GM21526 (cell line): ENCODE measurements around the gene SUCO.
"Not testable (repeated sequence)": the region's sequence is repeated elsewhere in the genome, so short reads cannot be mapped to it uniquely, and the experiment has no call there.

Source experiments
- ATAC-seq: cut with Tn5 transposase; IDR thresholded peaks from one replicate; pipeline ENCODE4 v1.9.1; 2021; ENCODE audit warnings: moderate library complexity; ENCODE audit not compliant: unreplicated experiment, low FRiP score

The SUCO gene

GRCh38 chr1:172532700-172533512, at the start of gene SUCO:
Gene SUCO, plus strand, starts transcription at chr1:172533150. Its CDS starts 286 bp downstream, at chr1:172533436.
- peak; percentile 84 for ATAC-seq

- no peak for ATAC-seq
Measured at GRCh38 chr1:172483448-172483847, 49.5 kb upstream of the SUCO start.

GRCh38 chr1:172484252-172484651, 48.7 kb upstream of the SUCO start:
- ATAC-seq, result no peak

- no peak for ATAC-seq
Measured at GRCh38 chr1:172485626-172486025, 47.3 kb upstream of the SUCO start.

GRCh38 chr1:172486805-172487454, 46.0 kb upstream of the SUCO start:
- ATAC-seq, result no peak

GRCh38 chr1:172487550-172487949, 45.4 kb upstream of the SUCO start:
- no peak for ATAC-seq

GRCh38 chr1:172488393-172488792, 44.6 kb upstream of the SUCO start:
- ATAC-seq, result no peak

- ATAC-seq, result no peak
Measured at GRCh38 chr1:172489847-172490246, 43.1 kb upstream of the SUCO start.

GRCh38 chr1:172492421-172492820, 40.5 kb upstream of the SUCO start:
- no peak for ATAC-seq

- ATAC-seq, result no peak
Measured at GRCh38 chr1:172494166-172494565, 38.8 kb upstream of the SUCO start.

GRCh38 chr1:172496127-172496526, 36.8 kb upstream of the SUCO start:
- not testable (repeated sequence) for ATAC-seq

GRCh38 chr1:172496678-172497077, 36.3 kb upstream of the SUCO start:
- no peak for ATAC-seq

GRCh38 chr1:172497230-172497629, 35.7 kb upstream of the SUCO start:
- ATAC-seq, result no peak

GRCh38 chr1:172498857-172499256, 34.1 kb upstream of the SUCO start:
- ATAC-seq, result no peak

GRCh38 chr1:172499636-172500141, 33.3 kb upstream of the SUCO start:
- no peak for ATAC-seq

GRCh38 chr1:172500207-172500606, 32.7 kb upstream of the SUCO start:
- ATAC-seq, result no peak

GRCh38 chr1:172507741-172508140, 25.2 kb upstream of the SUCO start:
- no peak for ATAC-seq

- ATAC-seq, result no peak
Measured at GRCh38 chr1:172510479-172510878, 22.5 kb upstream of the SUCO start.

GRCh38 chr1:172512591-172512990, 20.4 kb upstream of the SUCO start:
- ATAC-seq, result no peak

- no peak for ATAC-seq
Measured at GRCh38 chr1:172513479-172513878, 19.5 kb upstream of the SUCO start.

- no peak for ATAC-seq
Measured at GRCh38 chr1:172514108-172514507, 18.8 kb upstream of the SUCO start.

GRCh38 chr1:172515436-172515835, 17.5 kb upstream of the SUCO start:
- no peak for ATAC-seq
